Measurements from ENCODE around the gene KIAA0753.
"Not testable (repeated sequence)": the region's sequence is repeated elsewhere in the genome, so short reads cannot be mapped to it uniquely, and the experiment has no call there.

KIAA0753 gene

GRCh38 chr17:6663200-6663599, 22.7 kb upstream of the KIAA0753 start:
- Mint-ChIP-seq H3K4me1 (ENCODE audit: low read depth in 2 of 2) (peaks cover 11 to 15% of the 10 kb centered on the region in 2 donors), H3K27me3 (peaks cover 0 to 13% of the 10 kb centered on the region in 2 donors)

DNA sequence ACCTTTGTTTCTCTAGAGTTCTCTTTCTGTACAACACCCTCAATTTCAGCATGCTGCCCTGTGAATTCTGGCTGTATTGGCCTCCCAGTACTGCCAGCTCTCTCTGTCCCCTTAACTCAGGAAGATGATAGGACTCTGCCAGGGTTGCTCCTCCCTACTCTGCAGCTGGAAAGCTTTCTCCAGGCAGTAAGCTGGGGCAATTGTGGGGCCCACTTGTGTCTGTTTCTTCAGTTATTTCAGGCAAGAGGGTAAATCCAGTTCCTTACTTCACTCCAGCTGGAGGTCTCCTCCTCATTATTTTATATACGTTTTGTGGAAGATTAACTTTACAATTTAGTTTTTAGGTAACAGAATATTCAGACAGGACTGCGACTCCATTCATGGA, 20.9 kb upstream of the KIAA0753 start:
- Mint-ChIP-seq H3K27me3 (peaks cover 0 to 13% of the 10 kb centered on the region in 2 donors), H3K4me3 (no peak overlapping the region), H3K27ac (no peak overlapping the region), H3K36me3 (ENCODE audit: insufficient read depth) (peaks cover 4% of the 10 kb centered on the region), H3K9me3 (no peaks in the 10 kb centered on the region), H3K4me1 (ENCODE audit: low read depth in 2 of 2) (peaks cover 21 to 24% of the 10 kb centered on the region in 2 donors)
- DNase-seq = no peak
- no peak for ATAC-seq (replicated peaks)

More at GRCh38 chr17:6663200-6663599, 22.7 kb upstream of the KIAA0753 start:
- DNase-seq; H3K9me3 Mint-ChIP-seq; H3K27ac Mint-ChIP-seq; H3K36me3 Mint-ChIP-seq (ENCODE audit: insufficient read depth); H3K4me3 Mint-ChIP-seq; ATAC-seq (replicated peaks): not testable (repeated sequence)

- peaks cover 20 to 21% of the 10 kb centered on the region in 2 donors for H3K4me1 Mint-ChIP-seq (ENCODE audit: low read depth in 2 of 2)
- peaks cover 0 to 13% of the 10 kb centered on the region in 2 donors for H3K27me3 Mint-ChIP-seq
- peak overlapping the region; percentile 2 to 5 for H3K27ac Mint-ChIP-seq
- DNase-seq (no peak), ATAC-seq (replicated peaks) (no peak)
- H3K36me3 Mint-ChIP-seq (ENCODE audit: insufficient read depth) = peaks cover 4% of the 10 kb centered on the region
- H3K4me3 Mint-ChIP-seq = peak overlapping the region in 1 of 2 donors; percentile 3
- H3K9me3 Mint-ChIP-seq = no peaks in the 10 kb centered on the region
Measured at GRCh38 chr17:6660805-6661463, 20.4 kb upstream of the KIAA0753 start.

DNA sequence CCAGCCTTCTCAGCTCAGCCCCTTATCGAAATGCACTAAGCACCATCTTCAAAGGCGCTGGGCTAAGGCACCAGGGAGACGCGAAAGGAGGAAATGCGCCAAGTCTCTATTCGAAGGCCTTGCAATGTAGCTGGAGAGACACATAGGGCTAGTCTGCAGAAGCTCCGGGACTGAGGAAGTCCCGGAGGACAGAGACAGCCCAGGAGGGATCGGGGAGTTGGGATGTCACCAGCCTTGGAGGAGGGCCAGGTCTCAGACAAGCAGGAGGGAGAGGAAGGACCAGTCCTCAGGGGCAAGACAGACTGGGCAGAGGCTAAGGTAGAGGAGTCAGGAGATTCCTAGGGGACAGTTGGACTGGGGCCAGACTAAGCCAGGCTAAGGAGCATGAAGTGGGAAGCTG, 19.6 kb upstream of the KIAA0753 start:
- DNase-seq (no peak), ATAC-seq (replicated peaks) (no peak)
- peaks cover 20 to 21% of the 10 kb centered on the region in 2 donors for H3K4me1 Mint-ChIP-seq (ENCODE audit: low read depth in 2 of 2)
- H3K27ac Mint-ChIP-seq = no peak overlapping the region
- H3K9me3 Mint-ChIP-seq = no peaks in the 10 kb centered on the region
- peaks cover 0 to 13% of the 10 kb centered on the region in 2 donors for H3K27me3 Mint-ChIP-seq
- H3K4me3 Mint-ChIP-seq = no peak overlapping the region
- H3K36me3 Mint-ChIP-seq (ENCODE audit: insufficient read depth) = peaks cover 4% of the 10 kb centered on the region

DNA sequence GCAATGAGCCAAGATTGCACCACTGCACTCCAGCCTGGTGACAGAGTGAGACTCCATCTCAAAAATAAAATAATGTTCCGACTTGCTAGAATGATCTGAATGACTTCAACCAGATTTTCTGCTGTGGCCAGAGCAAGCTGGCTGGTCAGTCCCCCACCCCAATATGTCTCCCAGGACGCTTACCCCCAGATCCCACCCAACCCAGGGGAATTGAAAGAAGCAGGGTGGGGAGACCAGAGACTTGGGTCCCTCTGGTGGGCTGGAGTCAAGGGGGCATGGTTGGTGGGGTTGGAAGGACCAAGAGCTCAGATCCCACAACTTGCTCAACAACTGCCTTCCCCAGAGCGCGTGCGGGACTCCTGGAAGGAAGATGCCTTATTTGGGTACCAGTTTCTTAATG, 17.9 kb upstream of the KIAA0753 start:
- Mint-ChIP-seq H3K4me3 (peak overlapping the region in 1 of 2 donors; percentile 5), H3K27me3 (peaks cover 0 to 13% of the 10 kb centered on the region in 2 donors), H3K27ac (peak overlapping the region in 1 of 2 donors; percentile 52), H3K4me1 (ENCODE audit: low read depth in 2 of 2) (peaks cover 23 to 25% of the 10 kb centered on the region in 2 donors)
- not testable (repeated sequence) for H3K9me3 Mint-ChIP-seq; H3K36me3 Mint-ChIP-seq (ENCODE audit: insufficient read depth); ATAC-seq (replicated peaks); DNase-seq

DNA sequence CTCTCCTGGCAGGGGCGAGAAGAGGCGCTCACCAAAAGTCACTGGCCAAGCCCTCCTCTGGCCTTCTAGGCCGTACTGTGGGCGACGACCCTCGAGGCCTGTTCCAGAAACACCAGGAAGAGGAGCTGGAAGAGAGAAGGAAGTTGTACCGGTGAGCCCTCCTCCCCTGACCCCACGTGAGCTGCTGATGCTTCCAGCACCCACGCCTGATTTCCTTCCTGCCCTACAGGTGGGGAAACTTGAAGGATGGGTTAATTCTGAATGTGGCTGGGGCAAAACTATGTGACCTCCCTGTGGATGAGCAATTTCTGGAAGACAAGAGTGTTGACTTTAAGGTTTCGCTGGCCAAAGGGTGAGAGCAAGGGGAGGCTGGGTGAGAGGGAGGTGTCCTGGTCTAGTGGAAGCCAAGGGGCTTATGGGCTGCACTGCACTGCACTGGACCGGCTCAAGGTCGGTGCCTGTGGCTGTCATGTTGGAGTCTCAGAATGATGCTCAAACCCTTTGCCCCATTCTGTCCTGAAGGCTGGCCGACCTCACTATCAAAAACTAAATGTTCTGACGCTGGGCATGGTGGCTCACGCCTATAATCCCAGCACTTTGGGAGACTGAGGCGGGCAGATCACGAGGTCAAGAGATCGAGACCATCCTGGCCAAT, 17.2 kb upstream of the KIAA0753 start:
- Mint-ChIP-seq H3K4me1 (ENCODE audit: low read depth in 2 of 2) (peaks cover 27% of the 10 kb centered on the region in 2 donors), H3K27me3 (peaks cover 0 to 13% of the 10 kb centered on the region in 2 donors)

GRCh38 chr17:6656797-6657632, 16.5 kb upstream of the KIAA0753 start:
- H3K36me3 Mint-ChIP-seq (ENCODE audit: insufficient read depth); H3K9me3 Mint-ChIP-seq: not testable (repeated sequence)
- Mint-ChIP-seq H3K4me3 (peak overlapping the region; percentile 90 to 91), H3K4me1 (ENCODE audit: low read depth in 2 of 2) (peaks cover 31 to 33% of the 10 kb centered on the region in 2 donors), H3K27ac (peak overlapping the region; percentile 89 to 93), H3K27me3 (peaks cover 0 to 13% of the 10 kb centered on the region in 2 donors)
- DNase-seq (peak; percentile 28 to 39 (median 34)), ATAC-seq (replicated peaks) (peak; percentile 92)

More for the DNA sequence above, 17.2 kb upstream of the KIAA0753 start:
- Mint-ChIP-seq H3K27ac (peak overlapping the region; percentile 89 to 93), H3K4me3 (peak overlapping the region; percentile 90 to 91), H3K9me3 (no peaks in the 10 kb centered on the region), H3K36me3 (ENCODE audit: insufficient read depth) (peaks cover 4% of the 10 kb centered on the region)
- DNase-seq = no peak
- no peak for ATAC-seq (replicated peaks)

DNA sequence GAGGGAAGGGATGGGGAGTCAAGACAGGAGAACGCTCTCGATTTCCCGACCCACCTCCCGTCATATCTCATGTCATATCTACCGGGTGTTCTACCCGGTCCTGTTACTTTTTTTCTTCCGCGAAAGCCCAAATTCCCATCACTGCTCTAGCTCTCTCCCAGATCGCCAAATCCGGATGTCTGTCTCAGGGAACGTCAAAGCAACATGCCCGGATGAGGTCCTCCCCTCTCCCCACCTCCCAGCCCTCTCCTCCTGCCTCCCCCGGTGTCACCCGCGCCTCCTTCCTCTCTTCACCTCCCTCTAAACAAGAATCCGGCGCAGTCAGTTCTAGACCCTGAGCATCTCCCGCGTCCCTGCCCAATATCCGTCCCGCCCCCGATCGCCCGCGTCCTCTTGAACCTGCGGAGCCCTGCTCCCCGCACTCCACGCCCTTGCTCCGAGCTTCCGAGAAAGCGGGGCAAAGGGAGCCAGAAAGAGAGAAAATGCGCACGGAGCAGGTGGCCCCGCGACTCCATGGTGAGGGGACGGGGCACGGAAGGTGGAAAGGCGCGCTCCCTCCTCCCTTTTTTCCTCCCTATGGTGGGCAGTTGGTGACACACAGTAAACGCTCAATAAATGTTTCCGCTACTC, 15.3 kb upstream of the KIAA0753 start:
- not testable (repeated sequence) for H3K9me3 Mint-ChIP-seq; ATAC-seq (replicated peaks); DNase-seq
- Mint-ChIP-seq H3K27ac (peak overlapping the region in 1 of 2 donors; percentile 77), H3K4me1 (ENCODE audit: low read depth in 2 of 2) (peaks cover 32 to 33% of the 10 kb centered on the region in 2 donors), H3K36me3 (ENCODE audit: insufficient read depth) (peaks cover 13% of the 10 kb centered on the region), H3K4me3 (peak overlapping the region; percentile 63 to 74), H3K27me3 (peaks cover 0 to 13% of the 10 kb centered on the region in 2 donors)

DNA sequence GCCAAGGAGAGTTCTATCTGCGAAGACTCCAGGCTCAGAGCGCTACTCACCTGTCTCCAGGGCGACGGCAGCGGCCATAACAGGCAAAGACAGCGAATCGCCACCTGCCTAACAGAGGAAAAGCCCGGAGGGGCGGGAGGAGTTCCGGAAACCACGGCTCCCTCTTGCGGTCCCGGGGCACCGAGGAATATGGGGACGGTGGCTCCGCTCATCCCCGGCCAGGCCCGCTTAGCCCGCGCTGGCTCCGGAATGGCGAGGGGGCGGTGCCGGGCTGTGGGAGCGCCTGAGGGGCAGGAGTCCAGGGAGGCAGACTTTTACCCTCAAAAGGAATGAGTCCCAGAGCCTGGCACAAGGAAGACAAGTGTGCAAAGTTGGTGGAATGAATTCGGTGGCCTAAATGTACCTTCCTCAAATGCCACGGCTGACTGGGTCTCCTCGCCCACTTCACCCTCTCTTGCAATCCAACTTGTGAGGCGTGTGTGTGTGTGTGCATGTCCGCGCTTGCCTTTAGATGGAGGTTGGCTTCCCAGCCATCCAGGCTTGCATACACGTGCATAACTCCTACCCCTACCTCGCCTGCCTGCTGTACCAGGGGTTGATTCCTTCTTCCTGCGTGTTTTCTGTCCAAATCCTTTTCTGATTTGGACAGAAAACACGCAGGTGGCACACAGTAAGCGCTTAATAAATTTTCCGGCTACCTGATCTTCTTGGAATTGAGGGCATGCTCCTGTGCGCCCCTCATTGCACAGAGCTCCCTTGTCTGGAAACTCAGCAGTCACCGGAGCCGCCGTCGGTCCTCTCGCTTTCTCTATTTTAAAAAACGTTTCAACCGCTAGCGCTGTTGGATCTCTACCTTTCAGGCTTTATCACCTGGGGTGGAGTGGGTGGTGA, 14.6 kb upstream of the KIAA0753 start:
- DNase-seq = no peak
- Mint-ChIP-seq H3K9me3 (no peaks in the 10 kb centered on the region), H3K27ac (no peak overlapping the region), H3K36me3 (ENCODE audit: insufficient read depth) (peaks cover 19% of the 10 kb centered on the region), H3K27me3 (peaks cover 0 to 5% of the 10 kb centered on the region in 2 donors), H3K4me1 (ENCODE audit: low read depth in 2 of 2) (peaks cover 32 to 33% of the 10 kb centered on the region in 2 donors), H3K4me3 (peak overlapping the region in 1 of 2 donors; percentile 46)
- no peak for ATAC-seq (replicated peaks)

DNA sequence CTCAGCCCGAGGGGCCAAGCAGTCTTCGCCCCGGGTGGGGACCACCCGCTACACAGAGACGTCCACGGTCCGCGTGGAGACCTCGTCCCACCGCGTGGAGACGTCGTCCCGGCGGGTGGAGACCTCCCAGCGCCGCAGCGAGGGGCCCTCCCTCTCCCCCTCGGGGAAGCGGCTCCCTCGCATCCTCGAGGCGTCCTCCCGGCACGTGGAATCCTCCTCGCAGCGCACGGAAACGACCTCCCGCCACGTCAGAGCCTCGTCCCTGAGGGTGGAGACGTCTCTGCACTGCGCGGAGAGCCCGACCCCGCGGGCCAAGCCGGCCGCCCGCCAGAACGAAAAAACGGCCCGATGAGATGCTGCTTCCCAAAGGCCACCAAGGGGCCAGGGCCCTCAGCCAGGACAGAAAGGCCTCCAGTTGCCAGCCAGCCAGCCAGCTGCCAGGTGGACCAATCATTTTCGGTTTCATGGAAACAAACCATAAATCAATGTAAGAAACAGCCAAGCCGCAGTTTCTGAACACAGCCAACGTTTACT, 11.5 kb upstream of the KIAA0753 start:
- DNase-seq (no peak), ATAC-seq (replicated peaks) (no peak)
- Mint-ChIP-seq H3K27ac (peak overlapping the region; percentile 100), H3K27me3 (no peaks in the 10 kb centered on the region), H3K4me1 (ENCODE audit: low read depth in 2 of 2) (peaks cover 26 to 41% of the 10 kb centered on the region in 2 donors), H3K36me3 (ENCODE audit: insufficient read depth) (peaks cover 23% of the 10 kb centered on the region), H3K9me3 (no peaks in the 10 kb centered on the region), H3K4me3 (peak overlapping the region; percentile 95 to 96)

GRCh38 chr17:6651354-6651918, 10.9 kb upstream of the KIAA0753 start, which contains the start of the genes C17orf100 and MED31:
C17orf100 (plus strand) TSS chr17:6651762; CDS start chr17:6651914, 152 bp downstream.
MED31 (minus strand) TSS chr17:6651605; CDS start chr17:6651528, 77 bp downstream.
- DNase-seq = peak; percentile 90 to 92 (median 91)
- peaks cover 26 to 42% of the 10 kb centered on the region in 2 donors for H3K4me1 Mint-ChIP-seq (ENCODE audit: low read depth in 2 of 2)
- no peaks in the 10 kb centered on the region for H3K27me3 Mint-ChIP-seq
- H3K36me3 Mint-ChIP-seq (ENCODE audit: insufficient read depth) = peaks cover 22% of the 10 kb centered on the region
- H3K4me3 Mint-ChIP-seq = peak within 1 kb of the TSS; percentile 95 to 96
- peak; percentile 85 for ATAC-seq (replicated peaks)
- H3K9me3 Mint-ChIP-seq = no peaks in the 10 kb centered on the region
- peak within 1 kb of the TSS; percentile 100 for H3K27ac Mint-ChIP-seq
